GM18519 (cell line): ENCODE results near the gene DCLRE1C.
A peak's percentile ranks its signal among the peaks of the same experiment; 100 is the strongest.
"Not testable (repeated sequence)": the region's sequence is repeated elsewhere in the genome, so short reads cannot be mapped to it uniquely, and the experiment has no call there.

ENCODE experiments used
- ATAC-seq: cut with Tn5 transposase; IDR thresholded peaks from one replicate; pipeline ENCODE4 v1.9.1; 2021; ENCODE audit warnings: mild to moderate bottlenecking, moderate library complexity; ENCODE audit not compliant: unreplicated experiment, low FRiP score

The DCLRE1C gene

GRCh38 chr10:14954001-14954770 is at the start of gene DCLRE1C:
Gene DCLRE1C (minus strand): TSS chr10:14954096. CDS start chr10:14954010, 86 bp downstream.
- peak; percentile 68 for ATAC-seq

GRCh38 chr10:14995964-14996565 is 42.2 kb upstream of the DCLRE1C start:
- no peak for ATAC-seq

DNA sequence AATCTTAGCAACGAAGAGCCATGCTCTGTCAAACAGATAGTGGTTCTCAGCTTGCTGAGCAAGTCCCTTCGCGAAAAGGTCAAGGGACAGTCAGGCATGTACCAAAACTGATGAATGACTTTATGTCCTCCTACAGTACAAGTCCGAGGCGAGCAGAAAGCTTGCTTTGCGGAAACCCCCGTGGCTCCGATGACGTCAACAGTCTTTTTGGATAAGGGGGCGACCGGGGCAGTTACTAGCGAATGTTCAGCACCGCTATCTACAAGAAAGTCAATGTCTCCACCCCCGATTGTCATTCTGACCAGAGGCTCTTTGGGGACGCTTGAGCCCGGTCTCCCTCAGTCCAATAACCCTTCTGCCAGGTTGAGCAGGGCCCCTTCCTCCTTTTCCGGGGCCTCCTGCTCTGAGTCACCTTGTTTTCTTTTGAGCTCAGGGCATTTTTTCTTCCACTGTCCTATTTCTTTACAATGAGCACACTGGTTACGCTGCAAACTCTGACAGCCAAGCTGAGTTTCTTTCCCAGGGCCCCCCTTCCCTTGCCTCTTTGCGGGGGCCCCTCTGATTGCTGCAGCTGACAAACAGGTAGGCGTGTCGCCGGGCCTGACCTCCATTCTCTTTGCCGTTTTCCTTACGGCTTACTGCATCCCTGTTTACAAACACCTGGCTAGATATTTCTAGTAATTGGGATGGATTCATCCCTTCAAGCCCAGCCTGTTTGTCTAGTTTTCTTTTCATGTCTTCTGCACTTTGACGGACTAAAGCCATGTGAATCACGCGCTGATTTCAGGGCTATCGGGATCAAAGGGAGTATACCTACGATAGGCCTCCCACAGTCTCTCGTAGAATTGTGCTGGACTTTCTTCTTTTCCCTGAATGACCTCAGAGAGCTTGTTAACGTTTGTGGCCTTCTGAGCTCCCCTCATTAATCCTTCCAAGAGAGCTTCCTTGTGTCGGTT is 39.9 kb upstream of the DCLRE1C start:
- ATAC-seq, result not testable (repeated sequence)

DNA sequence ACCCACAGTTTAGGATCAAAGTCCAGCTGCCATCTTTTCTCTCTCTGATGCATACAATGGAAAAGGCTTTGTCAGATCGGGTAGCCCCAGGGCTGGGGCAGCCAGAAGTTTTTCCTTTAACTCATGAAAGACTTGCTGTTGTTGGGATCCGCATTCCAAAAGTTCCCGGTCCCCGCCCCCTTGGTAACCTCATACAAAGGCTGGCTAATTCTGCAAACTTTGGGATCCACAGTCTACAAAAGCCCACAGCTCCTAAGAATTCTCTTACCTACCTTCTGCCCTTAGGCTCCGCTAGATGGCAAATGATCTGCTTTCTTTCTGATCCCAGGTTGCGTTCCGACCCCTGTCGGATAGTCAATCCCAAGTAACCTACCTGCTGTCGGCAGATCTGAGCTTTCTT is 38.4 kb upstream of the DCLRE1C start:
- not testable (repeated sequence) for ATAC-seq

DNA sequence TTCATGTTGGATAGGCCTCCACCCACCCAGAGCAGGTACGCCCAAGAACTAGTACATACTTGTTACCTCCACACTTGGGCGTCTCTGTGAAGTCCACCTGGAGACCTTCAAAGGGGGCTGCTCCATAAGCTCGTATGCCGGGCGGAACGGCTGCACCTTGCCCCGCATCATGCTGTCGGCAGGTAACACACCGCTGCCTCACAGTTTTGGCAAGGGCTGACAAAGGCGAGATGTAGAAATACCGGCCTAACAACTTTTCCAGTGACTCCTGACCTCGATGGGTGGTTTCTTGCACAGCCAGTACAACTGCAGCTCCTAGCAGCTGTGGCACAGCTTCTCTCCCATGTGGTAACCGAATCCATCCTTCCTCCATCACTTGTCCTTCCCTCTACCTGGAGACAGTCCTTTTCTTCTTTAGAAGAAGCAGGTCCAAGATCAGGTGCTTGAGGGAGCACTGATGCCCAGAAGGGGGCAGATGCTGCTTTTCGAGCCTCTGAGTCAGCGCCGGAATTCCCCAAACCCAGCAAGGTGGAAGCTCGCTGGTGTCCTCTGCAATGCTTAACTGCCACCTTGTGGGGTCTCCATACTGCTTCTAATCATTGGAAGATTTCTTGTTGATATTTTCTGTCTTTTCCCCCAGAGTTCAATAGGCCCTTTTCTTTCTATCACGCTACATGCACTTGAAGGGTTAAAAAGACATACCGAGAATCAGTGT is 37.3 kb upstream of the DCLRE1C start:
- ATAC-seq, result not testable (repeated sequence)

DNA sequence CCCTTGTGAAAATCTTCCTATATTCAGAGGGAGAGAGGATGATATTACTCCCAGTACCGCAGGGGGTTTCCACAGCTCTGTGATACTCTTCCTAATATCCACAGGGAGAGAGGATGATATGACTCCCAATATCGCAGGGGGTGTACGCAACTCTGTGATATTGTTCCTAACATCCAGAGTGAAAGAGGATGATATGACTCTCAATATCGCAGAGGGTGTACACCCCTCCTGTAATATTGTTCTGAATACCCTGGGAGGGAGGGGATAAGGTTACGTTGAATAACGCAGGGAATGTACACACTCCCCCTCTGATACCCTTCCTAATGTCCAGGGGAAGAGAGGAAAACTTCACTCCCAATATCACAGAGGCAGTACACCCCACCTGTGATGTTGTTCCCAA is 35.7 kb upstream of the DCLRE1C start:
- not testable (repeated sequence) for ATAC-seq

GRCh38 chr10:14982744-14983143 is 28.8 kb upstream of the DCLRE1C start:
- no peak for ATAC-seq

DNA sequence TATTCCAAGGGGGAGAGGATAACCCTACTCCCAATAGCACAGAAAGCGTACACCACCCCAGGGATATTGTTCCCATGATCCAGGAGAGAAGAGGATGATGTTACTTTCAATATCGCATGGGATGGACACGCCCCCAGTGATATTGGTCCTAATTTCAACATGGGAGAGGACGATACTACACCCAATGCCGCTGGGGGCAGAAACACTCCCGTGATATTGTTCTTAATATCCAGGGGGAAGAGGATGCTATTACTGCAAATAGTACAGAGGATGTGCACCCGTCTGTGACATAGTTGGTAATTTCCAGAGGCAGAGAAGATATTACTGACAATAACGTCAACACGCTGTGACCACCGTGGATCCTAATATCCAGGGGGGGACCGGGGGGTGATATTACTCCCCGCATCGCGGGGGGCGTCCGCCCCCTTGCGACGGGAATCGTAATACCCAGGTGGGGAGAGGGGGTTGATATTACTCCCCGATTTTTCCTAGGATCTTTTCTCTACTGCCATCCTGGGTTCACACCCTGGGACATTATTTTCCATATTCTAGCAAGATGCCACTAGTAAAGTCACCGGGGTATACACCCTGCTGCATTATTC is 21.9 kb upstream of the DCLRE1C start:
- no peak for ATAC-seq

GRCh38 chr10:14974153-14974998 is 20.5 kb upstream of the DCLRE1C start:
- not testable (repeated sequence) for ATAC-seq

- no peak for ATAC-seq
Measured at GRCh38 chr10:14971867-14972448, 18.1 kb upstream of the DCLRE1C start.

GRCh38 chr10:14967897-14968296 is 14.0 kb upstream of the DCLRE1C start:
- no peak for ATAC-seq

DNA sequence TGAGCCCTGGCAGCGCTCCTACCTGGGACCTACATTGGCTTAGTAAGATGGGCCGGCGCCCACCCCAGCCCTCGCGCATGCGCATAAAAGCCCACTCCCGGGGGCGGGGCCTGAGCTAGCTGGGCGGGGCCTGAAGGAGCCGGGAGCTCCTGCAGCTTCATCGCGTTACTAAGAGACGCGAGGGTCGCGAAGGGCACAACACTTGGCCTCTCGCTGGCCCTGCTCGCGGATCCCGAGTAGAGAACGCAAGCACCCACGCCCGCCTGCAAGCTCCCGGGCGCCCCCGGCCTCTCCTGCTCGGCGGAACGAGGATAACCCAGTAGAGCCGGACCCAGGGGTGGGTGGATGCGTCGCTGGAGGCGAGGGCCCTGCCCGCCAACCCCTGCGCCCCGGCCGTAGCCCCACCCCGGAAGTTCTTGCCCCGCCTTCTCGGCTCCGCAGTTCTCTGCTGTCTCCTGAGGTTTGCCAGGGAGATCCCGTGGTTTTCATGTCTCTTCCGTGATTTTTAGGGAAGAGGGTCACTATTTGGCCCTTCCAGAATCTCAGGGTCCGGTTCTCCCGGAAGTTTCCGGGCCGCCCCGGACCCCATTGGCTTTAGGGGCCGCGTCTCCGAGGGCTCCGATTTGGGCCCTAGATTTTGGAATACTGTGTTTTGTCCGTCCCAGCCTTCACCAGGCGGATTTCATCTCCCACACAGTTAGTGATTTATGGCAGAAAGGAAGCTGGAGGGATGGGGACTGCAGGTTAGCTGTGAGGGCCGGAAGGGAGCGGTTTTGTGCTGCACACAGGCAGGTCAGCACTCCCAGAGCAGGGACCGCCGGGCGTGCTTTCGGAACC is 5.5 kb upstream of the DCLRE1C start, which contains the start of gene MEIG1:
TSS of gene MEIG1 (plus strand) at position 168 of the 837 bp plus-strand sequence. CDS start 7,081 bp downstream, outside the sequence.
- ATAC-seq, result peak; percentile 55

DNA sequence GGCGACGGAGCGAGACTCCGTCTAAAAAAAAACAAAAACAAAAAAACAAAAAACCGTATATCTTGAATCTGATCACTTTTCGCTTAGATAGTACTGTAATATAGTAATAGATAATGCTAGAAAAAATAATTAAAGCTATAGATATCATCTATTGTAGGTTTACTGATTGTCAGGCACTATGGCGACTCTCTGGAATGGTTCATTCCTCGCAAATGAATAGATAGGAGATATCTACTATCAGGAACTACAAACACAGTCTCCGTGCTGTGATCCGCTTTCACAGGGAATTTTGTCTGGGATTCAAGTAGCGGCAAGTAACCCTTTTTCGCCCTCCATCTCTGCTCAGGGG is 5.0 kb upstream of the DCLRE1C start:
- no peak for ATAC-seq

DNA sequence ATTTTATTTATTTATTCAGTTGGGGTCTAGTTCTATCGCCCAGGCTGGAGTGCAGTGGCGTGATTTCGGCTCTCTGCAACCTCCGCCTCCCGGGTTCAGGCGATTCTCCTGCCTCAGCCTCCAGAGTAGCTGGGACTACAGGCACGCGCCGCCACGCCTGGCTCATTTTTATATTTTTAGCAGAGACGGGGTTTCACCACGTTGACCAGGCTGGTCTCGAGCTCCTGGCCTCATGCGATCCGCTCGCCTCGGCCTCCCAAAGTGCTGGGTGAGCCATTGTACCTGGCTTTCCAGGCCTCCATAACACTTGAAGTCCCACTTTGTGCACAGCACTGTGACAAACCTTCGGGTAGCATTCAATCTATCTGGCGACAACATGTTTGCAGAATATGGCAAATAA is 1.0 kb upstream of the DCLRE1C start:
- ATAC-seq, result no peak

- ATAC-seq, result peak; percentile 16
Measured at GRCh38 chr10:14953424-14954000, 384 bp downstream of the DCLRE1C start.

- no peak for ATAC-seq
Measured at GRCh38 chr10:14952851-14953423, 959 bp downstream of the DCLRE1C start.

- ATAC-seq, result no peak
Measured at GRCh38 chr10:14949291-14949690, 4.6 kb downstream of the DCLRE1C start.
